HG03558 (cell line): Measurements from ENCODE around the gene JUP.
"Not testable (repeated sequence)": the region's sequence is repeated elsewhere in the genome, so short reads cannot be mapped to it uniquely, and the experiment has no call there.

Experiments
- ATAC-seq: cut with Tn5 transposase; IDR thresholded peaks from one replicate; pipeline ENCODE4 v1.9.1; 2021; ENCODE audit warnings: moderate number of reproducible peaks; ENCODE audit not compliant: unreplicated experiment; ENCODE audit errors: extremely low read depth

The JUP gene

DNA sequence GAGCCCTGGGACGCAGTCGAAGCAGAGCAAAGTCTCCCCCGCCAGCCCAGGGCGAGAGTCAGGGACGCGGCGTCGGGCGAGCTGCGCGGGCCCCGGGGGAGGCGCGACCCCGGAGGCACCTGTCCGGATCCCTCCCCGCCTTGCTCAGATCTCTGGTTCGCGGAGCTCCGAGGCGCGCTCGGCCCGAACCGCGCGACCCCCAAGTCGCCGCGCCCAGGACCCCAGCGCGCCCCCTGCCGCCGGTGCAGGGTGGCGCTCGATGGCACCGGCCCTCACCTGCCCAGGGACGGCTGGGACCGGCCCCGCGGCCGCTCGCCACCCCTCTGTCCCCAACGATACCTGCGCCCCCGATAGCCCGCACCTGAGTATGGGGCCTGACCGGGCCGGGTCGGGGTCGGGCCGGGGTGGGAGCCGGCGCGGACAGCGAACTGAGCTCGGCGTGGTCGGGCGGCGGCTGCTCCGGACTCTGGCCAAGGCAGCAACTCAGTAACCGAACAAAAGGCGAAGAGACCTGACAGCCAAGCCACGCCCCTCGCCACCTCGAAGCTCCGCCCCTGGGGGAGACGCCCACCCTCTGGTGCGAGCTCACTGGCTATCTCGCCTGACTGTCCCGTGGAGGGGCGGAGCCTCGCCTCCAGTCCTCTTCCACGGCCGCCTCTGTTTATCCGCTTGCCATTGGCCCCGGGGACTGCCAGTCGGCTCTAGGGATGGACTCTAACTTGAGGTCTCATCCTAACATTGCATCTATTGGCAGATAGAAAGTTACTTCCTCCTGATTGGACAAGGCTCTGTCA is at the start of gene JUP:
TSS of gene JUP (minus strand) at position 485 of the 794 bp plus-strand sequence. CDS start 14,857 bp downstream, outside the sequence.
- ATAC-seq = no peak

DNA sequence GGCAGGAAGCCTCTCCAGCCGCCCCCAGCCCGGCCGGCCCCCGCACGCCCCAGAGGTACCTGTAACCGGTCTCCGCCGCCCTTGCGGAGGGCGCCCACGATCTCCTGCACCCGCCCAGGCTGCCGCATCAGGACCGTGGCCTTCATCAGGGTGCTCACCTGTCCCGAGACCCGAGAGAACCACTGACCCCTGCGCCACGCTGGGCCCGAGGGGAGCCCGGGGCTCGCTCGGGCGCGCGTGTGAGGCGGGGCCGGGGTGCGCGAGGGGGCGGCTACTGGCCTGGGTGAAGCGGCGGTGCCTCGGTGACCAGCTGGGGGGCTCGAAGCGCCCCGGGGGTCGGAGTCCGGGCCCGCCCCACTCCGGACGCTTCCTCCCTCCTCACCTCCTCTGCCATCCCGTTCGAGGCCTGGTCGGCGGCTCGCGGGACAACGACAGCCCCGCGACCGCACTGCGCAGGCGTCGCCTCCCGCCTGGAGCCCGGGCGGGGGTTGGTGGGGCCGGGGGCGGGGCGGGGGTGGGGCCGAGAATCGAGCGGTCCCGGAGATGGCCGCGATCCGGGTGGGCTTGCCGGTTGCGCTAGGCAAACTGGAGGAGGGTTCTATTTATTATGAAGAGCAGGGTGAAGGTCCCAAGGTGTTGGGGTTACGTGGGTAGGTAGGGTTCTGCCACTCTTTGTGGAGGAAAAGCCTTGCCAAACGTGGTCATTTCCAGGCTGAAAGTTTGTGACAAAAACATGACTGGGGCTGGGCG is 49.5 kb upstream of the JUP start, which contains the start of gene NT5C3B:
TSS of gene NT5C3B (minus strand) at position 433 of the 750 bp plus-strand sequence. CDS start at position 394, 39 bp downstream.
- no peak for ATAC-seq

DNA sequence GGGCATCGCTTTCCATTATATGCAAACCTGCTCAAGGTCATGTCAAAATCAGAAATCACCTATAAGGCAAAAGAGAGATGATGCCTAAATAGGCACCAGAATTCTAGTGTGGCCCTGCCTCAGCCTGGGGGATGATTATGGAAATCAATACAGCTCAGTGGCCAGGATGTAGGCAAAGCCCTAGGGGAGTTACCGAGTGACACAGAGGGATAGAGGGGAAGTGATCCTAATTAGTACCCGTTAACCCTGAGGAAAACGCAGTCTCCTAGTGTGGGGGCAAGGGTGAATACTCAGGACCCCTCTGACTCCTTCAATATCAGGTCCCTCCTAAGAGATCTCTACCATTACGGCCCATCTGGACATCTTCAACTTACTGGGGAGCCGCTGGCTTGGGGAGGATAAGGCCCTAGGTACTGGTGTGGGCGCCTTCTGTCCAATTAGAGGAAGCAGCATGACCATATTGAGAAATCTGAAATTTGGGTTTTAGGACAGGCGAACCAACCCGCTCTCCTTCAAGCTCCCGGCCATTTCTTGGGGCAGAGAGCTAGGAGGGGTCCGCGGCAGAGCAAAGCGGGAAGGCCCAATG is 48.8 kb upstream of the JUP start:
- ATAC-seq = no peak

DNA sequence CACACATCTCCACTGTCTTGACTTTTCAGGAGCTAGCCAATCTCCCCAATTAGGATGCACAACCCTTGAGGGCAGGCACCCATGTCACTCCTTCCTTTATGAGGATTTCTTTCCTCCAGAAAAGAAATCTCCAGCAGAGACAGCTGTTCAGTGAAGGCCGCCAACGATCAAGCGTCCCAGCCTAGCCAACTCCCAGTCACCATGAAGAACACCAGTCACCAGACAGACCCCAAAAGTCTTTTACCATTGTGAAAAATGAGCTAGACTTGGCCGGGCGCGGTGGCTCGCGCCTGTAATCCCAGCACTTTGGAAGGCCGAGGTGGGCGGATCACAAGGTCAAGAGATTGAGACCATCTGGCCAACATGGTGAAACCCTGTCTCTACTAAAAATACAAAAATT is 43.5 kb upstream of the JUP start:
- not testable (repeated sequence) for ATAC-seq

DNA sequence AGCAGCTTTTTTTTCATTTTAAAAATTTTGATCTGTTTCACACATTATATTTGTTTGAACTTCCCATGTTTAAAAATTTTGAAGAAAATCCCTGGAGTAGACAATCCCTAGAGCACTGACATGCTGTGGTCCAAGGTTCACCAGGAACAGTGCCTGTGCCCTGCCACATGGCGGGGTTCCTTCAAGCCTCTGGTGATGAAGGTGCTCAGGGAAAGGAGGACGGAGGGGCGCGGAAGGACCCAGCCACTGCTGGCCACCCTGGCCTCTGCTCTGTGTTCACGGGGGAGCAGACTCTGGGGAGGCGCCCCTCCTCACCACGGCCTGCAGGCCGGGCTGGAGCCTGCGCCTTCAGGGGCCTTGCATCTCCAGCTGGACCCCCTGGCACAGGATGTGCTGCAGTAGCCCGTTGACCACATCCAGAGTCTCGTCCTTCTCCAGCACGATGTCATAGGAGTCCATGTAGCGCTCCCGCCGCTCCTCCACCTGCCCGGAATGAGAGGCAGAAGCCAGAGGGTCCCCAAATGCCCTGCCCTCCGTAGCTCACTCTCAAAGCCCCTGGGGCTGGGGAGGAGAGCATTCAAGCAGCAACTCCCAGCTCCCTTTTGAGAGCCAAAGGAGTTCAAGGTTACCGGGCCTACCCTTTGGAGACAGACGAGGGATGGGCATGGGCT is 38.8 kb upstream of the JUP start:
- no peak for ATAC-seq

DNA sequence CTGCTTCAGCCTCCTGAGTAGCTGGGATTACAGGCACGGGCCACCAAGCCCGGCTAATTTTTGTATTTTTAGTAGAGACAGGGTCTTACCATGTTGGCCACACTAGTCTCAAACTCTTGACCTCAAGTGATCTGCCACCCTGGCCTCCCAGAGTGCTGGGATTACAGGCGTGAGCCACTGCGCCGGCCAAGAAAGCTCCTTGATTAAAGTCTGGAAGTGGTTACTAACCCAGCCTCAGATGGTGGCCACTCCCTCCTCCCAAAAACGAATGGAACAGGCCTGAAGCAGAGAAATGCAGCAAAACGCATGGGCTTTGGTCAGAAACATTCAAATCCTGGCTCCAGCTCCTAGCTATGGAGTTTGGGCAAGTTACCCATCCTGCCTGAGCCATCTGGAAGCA is 37.6 kb upstream of the JUP start:
- no peak for ATAC-seq

DNA sequence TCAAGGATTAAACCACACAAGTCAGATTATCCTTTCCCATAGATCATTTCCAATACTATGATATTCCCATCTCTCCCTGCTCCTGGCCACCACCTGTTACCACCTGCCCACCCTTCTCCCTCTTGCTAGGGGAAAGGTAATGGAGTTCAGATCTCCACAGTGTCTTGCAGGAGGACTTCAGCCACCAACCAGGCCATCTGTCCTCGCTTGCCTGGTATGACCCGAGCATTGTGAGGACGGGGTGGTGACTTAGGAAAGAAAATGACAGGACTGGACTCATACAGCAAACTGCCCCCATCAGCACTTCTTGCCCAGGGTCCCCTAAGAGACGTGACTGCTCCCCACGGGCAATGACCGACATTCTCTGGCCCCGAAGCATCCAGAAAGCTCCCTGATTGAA is 37.1 kb upstream of the JUP start:
- ATAC-seq = no peak

DNA sequence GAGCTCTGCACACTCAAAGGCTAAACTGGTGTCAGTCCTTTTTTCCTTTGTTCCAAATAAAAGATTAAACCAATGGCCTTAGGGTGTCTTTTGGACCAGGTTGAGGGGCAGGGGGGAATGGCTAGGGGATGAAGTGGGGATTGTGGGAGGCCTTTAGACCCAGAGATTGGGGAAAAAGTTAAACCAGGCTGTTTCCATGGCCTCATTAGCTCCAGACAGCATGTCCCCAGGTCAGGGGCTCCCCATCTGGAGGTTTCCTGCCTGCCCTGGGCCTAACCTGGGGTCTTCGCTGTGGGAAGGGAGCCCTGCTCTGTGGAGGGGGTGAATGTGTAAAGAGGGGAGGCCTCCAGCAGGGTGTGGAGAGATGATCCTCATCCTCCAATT is 36.6 kb upstream of the JUP start:
- no peak for ATAC-seq

DNA sequence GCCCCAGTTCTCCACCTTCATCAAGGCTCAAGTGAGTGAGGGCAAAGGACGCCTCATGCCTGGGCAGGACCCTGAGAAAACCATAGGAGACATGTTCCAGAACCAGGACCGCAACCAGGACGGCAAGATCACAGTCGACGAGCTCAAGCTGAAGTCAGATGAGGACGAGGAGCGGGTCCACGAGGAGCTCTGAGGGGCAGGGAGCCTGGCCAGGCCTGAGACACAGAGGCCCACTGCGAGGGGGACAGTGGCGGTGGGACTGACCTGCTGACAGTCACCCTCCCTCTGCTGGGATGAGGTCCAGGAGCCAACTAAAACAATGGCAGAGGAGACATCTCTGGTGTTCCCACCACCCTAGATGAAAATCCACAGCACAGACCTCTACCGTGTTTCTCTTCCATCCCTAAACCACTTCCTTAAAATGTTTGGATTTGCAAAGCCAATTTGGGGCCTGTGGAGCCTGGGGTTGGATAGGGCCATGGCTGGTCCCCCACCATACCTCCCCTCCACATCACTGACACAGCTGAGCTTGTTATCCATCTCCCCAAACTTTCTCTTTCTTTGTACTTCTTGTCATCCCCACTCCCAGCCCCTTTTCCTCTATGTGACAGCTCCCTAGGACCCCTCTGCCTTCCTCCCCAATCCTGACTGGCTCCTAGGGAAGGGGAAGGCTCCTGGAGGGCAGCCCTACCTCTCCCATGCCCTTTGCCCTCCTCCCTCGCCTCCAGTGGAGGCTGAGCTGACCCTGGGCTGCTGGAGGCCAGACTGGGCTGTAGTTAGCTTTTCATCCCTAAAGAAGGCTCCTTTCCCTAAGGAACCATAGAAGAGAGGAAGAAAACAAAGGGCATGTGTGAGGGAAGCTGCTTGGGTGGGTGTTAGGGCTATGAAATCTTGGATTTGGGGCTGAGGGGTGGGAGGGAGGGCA is 36.0 kb upstream of the JUP start:
- ATAC-seq = no peak

DNA sequence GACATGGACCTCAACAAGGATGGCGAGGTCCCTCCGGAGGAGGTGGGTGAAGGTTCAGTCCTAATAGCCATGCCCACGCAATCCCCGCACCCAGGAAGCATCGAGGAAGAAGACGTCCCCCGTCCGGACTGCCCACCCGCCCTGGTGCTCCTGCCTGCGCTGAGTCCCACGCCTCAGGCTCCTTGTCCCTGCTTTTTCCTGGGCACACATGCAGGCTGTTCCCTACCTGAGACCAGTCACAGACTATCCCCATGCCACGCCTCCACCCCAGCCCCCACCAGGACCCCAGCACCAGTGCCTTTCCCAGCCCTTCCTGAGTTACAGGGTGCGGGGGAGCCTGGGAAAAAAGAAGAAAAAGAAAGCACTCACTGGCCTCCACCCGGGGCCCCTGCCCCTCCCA is 35.3 kb upstream of the JUP start:
- no peak for ATAC-seq

DNA sequence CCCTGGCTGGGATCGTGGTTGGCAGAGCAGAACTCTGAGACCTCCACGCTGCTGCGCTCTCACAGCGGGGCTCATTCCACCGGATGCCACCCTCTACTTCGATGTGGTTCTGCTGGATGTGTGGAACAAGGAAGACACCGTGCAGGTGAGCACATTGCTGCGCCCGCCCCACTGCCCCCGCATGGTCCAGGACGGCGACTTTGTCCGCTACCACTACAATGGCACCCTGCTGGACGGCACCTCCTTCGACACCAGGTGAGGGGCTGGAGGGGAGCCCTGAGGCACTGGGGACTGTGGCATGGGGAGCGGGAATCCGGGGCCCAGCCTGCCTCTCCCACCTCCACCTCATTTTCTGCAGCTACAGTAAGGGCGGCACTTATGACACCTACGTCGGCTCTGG is 31.5 kb upstream of the JUP start:
- ATAC-seq = no peak

DNA sequence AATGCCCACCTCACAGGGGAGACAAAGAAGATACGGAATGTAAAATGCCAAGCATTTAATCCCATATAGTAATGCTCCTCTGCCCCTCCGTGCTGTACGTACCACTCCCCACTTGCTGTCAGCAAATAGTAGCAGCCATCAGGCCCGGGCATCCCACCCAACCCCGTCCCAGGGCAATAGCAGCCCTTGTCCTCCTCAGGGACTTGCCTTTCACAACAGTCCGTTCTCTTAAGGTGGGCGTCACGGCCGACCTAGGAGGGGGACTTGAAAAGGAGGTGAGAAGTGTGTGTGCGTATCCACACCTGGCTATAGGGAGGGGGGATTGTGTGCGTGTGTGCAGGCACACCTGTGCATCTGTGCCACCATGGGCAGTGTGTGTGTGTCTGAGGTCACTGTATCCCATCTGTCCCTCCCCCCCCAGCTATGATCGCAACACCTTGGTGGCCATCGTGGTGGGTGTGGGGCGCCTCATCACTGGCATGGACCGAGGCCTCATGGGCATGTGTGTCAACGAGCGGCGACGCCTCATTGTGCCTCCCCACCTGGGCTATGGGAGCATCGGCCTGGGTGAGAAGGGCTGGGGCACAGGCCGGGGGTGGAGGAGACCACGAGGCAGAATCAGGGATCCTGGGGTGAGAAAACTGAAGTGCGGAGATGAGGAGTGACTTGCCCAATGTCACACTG is 30.3 kb upstream of the JUP start:
- no peak for ATAC-seq

DNA sequence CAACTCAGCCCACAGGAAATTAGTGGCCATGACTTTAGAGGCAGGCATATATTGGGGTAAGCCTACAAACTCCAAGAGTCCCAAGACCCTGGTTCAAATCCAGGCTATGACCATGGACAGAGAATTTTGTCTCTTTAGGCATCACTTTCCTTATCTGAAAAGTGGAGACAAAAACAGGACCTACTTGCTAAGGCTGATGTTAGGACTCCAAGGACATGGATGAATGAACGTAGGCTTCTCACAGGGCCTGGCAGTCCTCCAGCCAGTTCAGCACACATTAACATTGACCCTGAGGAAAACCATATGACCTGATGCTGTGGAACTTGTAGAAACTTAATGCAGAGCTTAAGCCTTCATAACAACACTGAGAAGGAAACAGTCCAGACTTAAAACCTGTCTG is 27.7 kb upstream of the JUP start:
- no peak for ATAC-seq

DNA sequence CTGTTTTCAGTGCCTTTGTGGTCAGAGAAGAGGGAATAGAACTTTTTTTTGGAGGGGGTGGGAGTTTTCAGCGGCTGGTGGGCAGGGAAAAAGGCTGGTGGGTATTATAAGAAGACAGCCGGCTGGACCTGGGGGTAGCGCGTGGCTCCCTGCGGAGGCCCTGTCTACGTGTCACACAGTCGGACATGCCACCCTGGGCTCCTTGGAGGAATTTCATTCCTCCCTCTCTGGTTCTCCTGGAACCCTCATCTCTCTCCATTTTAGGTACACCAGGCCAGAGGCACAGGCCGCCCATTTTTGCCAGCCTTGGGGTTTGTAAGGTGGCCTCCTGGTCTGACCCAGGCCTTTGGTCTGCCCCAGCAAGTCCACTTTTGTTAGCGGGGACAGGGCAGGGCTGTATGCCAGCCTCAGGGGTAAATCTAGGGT is 27.2 kb upstream of the JUP start:
- no peak for ATAC-seq

DNA sequence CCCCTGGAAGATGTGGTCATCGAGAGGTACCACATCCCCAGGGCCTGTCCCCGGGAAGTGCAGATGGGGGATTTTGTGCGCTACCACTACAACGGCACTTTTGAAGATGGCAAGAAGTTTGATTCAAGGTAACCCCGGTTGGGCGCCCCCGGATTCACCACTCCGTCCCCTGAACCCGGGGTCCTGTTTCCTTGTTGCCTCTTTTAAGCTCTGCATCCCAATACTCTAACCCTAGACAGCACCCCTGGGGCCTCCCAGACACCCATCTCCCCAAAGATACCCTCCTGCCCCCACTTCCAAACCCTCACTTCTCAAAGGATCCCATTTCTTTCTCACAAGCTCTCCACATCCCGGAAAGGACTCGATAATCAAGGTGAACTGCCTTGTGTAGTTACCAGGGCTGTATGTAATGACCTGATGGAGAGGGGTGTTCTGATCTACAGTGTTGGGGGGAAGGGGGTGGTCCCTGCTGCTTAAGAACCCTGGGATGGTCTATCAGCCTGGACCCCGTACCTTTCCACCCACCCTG is 26.7 kb upstream of the JUP start:
- ATAC-seq = no peak

DNA sequence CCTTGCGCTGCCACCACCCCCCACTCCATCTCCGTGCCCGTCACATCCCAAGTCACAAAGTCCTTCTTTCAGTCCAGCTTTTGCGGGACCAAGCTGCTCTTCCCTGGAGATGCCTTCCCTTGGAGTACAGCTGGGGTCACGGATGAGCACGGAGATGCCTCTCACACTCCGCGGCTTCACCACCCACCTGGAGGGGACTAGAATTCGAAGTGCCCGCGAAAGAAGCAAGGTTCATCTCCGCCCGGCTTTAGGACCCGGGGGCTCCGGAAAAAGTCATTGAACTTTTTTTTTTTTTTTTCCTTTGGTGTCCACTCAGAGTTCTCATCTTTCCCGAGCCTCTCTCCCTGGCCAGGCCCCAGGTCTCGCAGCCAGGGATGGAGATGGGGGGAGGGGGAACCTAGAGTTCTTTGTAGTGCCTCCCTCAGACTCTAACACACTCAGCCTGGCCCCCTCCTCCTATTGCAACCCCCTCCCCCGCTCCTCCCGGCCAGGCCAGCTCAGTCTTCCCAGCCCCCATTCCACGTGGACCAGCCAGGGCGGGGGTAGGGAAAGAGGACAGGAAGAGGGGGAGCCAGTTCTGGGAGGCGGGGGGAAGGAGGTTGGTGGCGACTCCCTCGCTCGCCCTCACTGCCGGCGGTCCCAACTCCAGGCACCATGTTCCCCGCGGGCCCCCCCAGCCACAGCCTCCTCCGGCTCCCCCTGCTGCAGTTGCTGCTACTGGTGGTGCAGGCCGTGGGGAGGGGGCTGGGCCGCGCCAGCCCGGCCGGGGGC is 26.1 kb upstream of the JUP start, which contains the start of gene FKBP10:
TSS of gene FKBP10 (plus strand) at position 624 of the 771 bp plus-strand sequence. CDS start at position 655, 31 bp downstream.
- ATAC-seq = no peak

DNA sequence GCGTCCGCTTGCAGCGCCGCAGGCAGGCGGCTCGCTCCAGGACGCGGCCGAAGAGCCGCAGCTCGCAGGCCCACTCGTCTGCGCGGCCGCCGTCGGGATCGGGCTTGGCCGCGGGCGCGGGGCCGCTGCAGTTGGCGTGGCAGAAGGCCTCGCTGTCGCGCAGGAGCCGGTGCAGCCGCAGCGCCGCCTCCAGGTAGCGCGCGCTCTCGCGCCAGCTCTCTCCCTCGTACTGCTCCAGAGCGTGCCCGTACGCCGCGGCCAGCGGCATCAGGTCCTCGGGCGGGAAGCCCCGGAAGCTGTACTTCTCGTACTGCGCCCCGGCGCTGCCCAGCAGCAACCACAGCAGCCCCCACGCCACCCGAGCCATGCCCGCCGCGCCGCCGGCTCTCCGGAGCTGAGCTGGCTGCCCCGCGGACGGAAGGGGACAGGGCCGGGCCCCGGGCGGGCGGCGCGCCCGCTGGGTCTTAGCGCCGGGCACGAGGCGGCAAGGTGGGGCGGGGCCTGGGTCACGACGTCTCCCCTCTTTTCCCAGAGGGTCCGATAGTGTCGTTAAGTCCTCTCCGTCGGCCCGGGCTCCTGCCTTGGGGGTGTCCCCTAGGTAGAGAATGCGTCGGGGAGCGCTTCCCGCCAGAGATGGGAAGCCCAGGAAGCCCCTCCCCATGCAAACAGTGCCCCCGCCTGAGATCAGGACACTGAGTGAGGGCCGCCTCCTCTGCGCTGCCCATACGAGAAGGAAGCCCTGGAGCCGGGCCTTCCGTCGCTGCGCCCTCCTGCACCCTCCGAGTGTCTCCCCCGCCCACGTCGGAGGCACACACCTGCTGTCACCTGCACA is 25.3 kb upstream of the JUP start, which contains the start of gene P3H4:
TSS of gene P3H4 (minus strand) at position 401 of the 832 bp plus-strand sequence. CDS start at position 367, 34 bp downstream.
- no peak for ATAC-seq
